ENCODE results near the gene PCNX3. TPM values are rescaled to one million over a fixed set of nuclear protein-coding genes. Genes with fewer than 3 reads are reported as not detected.

Gene PCNX3
- total RNA-seq, 4 donors from 2014 or later: 38.5 to 59.3 (median 43.6) TPM

DNA sequence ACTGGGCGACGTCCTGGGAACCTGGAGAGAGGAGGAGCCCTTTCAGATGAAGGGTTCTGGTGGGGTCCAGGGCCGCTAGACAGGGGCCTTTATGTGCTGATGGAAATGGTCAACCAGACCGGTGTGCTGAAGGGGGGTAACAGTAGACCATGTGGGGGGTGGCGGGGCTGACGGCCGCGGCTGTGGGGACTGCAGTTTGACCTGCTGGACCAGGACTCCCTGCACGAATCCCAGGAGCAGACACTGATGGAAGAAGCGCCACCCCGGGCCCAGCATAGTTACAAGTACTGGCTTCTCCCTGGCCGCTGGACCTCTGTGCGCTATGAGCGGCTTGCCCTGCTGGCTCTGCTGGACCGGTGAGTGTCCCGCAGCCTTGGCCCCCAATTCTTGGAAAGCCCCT, 6.4 kb downstream of the PCNX3 start:
- Histone ChIP-seq H3K36me3 (peaks cover 96% of the 10 kb centered on the region), H3K27ac (no peak overlapping the region), H3K27me3 (no peaks in the 10 kb centered on the region), H3K4me3 (no peak overlapping the region), H3K9me3 (no peaks in the 10 kb centered on the region), H3K4me1 (peaks cover 6% of the 10 kb centered on the region)
- WGBS: 92% methylated on average over 12 of the region's 16 CpGs
- TF ChIP-seq EP300 (IDR thresholded peaks at IDR 0.05) (no peak), POLR2A (IDR thresholded peaks at IDR 0.05) (no peak), POLR2AphosphoS5 (IDR thresholded peaks at IDR 0.05) (no peak)
- TF ChIP-seq, protein P1, sequence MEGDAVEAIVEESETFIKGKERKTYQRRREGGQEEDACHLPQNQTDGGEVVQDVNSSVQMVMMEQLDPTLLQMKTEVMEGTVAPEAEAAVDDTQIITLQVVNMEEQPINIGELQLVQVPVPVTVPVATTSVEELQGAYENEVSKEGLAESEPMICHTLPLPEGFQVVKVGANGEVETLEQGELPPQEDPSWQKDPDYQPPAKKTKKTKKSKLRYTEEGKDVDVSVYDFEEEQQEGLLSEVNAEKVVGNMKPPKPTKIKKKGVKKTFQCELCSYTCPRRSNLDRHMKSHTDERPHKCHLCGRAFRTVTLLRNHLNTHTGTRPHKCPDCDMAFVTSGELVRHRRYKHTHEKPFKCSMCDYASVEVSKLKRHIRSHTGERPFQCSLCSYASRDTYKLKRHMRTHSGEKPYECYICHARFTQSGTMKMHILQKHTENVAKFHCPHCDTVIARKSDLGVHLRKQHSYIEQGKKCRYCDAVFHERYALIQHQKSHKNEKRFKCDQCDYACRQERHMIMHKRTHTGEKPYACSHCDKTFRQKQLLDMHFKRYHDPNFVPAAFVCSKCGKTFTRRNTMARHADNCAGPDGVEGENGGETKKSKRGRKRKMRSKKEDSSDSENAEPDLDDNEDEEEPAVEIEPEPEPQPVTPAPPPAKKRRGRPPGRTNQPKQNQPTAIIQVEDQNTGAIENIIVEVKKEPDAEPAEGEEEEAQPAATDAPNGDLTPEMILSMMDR (IDR thresholded peaks at IDR 0.05): no peak
- DNase-seq (ENCODE audit: low spot score in 2 of 2): no peak

DNA sequence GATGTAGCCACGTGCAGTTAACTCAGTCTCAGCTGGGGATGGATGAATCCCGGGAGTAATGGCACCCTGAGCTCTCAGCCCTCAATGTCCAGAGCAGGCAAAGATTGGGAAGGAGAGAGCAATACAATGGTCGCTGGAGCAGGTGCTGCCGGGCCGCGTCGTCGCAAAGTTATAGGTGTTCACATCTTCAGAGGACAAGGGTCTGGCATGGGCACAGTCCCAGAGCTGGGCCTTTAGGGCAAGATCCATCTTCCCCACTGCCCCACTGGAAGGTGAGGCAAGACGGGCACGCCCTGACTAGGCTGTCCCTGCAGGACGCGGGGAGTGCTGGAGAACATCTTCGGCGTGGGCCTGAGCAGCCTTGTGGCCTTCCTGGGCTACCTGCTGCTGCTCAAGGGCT, 7.6 kb downstream of the PCNX3 start:
- no peaks in the 10 kb centered on the region for H3K27me3 ChIP-seq
- no peak overlapping the region for H3K4me3 ChIP-seq
- TF ChIP-seq, protein P1 (IDR thresholded peaks at IDR 0.05): no peak
- TF ChIP-seq POLR2AphosphoS5 (IDR thresholded peaks at IDR 0.05) (no peak), EP300 (IDR thresholded peaks at IDR 0.05) (no peak), POLR2A (IDR thresholded peaks at IDR 0.05) (no peak)
- H3K9me3 ChIP-seq: no peaks in the 10 kb centered on the region
- H3K36me3 ChIP-seq: peaks cover 97% of the 10 kb centered on the region
- no peaks in the 10 kb centered on the region for H3K4me1 ChIP-seq
- WGBS: 88% methylated on average over 13 of the region's 14 CpGs
- DNase-seq (ENCODE audit: low spot score in 2 of 2): no peak
- H3K27ac ChIP-seq: no peak overlapping the region

DNA sequence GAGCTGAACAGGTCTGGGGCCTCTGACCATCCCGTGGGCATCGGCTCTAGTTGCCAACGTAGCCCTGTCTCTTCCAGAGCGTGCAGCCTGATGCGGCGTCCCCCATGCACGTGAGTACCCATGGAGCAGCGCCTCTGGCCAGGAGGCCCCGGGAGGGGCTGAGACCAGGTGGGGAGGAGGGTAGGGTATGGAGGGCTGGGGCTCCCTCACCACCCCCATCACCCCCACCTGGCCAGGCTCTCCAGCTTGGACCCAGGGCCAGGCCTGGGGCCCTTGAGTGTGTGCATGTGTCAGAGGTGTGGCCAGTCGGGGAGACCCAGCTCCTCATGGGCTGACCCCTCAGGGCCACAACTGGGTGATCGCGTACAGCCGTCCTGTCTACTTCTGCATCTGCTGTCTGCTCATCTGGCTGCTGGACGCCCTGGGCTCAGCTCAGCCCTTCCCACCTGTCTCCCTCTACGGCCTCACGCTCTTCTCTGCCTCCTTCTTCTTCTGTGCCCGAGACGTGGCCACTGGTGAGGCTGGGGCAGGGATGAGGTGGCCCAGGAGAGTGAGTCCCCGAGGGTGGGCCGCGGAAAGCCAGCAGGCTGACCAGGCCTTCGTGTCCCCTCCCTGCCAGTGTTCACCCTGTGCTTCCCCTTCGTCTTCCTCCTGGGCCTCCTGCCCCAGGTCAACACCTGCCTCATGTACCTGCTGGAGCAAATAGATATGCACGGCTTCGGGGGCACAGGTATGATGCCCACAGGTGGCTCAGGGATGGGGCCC, 8.5 kb downstream of the PCNX3 start:
- TF ChIP-seq POLR2AphosphoS5 (IDR thresholded peaks at IDR 0.05): no peak
- TF ChIP-seq, protein P1 (IDR thresholded peaks at IDR 0.05): no peak
- TF ChIP-seq POLR2A (IDR thresholded peaks at IDR 0.05): no peak
- TF ChIP-seq EP300 (IDR thresholded peaks at IDR 0.05): no peak
- WGBS: 93% methylated on average over 21 of the region's 25 CpGs
- Histone ChIP-seq H3K27me3 (no peaks in the 10 kb centered on the region), H3K27ac (no peak overlapping the region), H3K36me3 (peaks cover 97% of the 10 kb centered on the region), H3K4me1 (no peaks in the 10 kb centered on the region), H3K9me3 (no peaks in the 10 kb centered on the region), H3K4me3 (no peak overlapping the region)
- DNase-seq (ENCODE audit: low spot score in 2 of 2): no peak

DNA sequence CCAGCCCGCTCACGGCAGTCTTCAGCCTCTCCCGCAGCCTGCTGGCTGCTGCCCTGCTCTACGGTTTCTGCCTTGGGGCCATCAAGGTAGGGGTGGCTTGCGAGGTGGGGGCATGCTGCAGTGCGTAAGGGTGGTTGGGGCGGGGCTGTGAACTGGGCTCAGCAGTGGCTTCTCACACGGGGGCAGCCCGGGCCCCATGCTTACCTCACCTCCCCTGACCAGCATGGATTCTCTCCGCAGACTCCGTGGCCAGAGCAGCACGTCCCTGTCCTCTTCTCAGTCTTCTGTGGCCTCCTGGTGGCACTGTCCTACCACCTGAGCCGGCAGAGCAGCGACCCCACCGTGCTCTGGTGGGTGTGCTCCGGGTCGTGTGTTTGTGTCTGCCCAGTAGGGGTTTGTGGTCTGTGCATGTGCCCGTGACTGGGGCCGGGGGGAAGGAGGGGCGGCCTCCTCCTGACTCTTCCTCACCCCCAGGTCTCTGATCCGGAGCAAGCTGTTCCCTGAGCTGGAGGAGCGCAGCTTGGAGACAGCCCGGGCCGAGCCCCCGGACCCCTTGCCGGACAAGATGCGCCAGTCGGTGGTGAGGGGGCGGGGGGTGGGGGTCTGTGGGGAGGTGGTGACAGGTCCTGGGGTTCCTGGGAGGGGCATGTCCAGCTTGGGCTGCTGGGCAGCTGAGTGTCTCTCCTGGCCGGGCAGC, 9.5 kb downstream of the PCNX3 start:
- 97% methylated on average over 12 of the region's 30 CpGs for WGBS
- no peaks in the 10 kb centered on the region for H3K4me1 ChIP-seq
- H3K27me3 ChIP-seq: no peaks in the 10 kb centered on the region
- no peaks in the 10 kb centered on the region for H3K9me3 ChIP-seq
- TF ChIP-seq EP300 (IDR thresholded peaks at IDR 0.05): no peak
- no peak overlapping the region for H3K27ac ChIP-seq
- no peak overlapping the region for H3K4me3 ChIP-seq
- peaks cover 97% of the 10 kb centered on the region for H3K36me3 ChIP-seq
- no peak for DNase-seq (ENCODE audit: low spot score in 2 of 2)

DNA sequence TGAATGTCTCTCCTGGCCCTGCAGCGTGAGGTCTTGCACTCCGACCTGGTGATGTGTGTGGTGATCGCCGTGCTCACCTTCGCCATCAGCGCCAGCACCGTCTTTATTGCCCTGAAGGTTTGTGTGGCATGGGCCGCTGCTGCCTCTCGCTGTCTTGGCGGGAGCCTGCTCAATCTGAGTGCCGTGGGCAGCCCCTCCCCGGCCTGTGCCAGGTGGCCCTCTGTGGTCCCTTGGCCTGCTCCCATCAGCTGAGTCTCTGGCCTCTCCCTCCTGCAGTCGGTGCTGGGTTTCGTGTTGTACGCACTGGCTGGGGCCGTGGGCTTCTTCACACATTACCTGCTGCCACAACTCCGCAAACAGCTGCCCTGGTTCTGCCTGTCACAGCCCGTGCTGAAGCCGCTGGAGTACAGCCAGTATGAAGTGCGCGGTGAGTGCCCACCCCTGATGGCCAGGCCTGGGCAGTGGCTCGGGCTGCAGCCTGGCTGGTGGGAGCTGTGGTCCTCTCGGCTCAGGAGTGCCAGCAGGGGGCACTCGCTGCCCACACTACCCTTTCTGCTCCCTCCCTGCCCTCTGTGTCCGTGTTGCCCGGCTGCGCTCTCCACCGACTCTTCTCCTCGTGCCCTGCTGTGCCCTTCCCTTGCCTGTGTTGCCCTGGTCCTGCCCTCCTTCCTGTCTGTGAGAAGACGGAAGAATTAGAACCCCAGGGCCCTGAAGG, 10.2 kb downstream of the PCNX3 start:
- TF ChIP-seq, protein P1 (IDR thresholded peaks at IDR 0.05): peak; percentile 27 to 39
- TF ChIP-seq EP300 (IDR thresholded peaks at IDR 0.05): no peak
- DNase-seq (ENCODE audit: low spot score in 2 of 2): no peak
- no peaks in the 10 kb centered on the region for H3K27me3 ChIP-seq
- H3K9me3 ChIP-seq: no peaks in the 10 kb centered on the region
- no peaks in the 10 kb centered on the region for H3K4me1 ChIP-seq
- H3K36me3 ChIP-seq: peaks cover 97% of the 10 kb centered on the region
- 64% methylated on average over 26 of the region's 30 CpGs for WGBS
- H3K27ac ChIP-seq: no peak overlapping the region
- no peak overlapping the region for H3K4me3 ChIP-seq
